NCI-H82 (cell line): ENCODE data around the gene GAGE12E.
"Not testable (repeated sequence)": the region's sequence is repeated elsewhere in the genome, so short reads cannot be mapped to it uniquely, and the experiment has no call there.

Experiments used
- DNase-seq: peaks from one replicate; lab custom pipeline; 2025; lab: John Stamatoyannopoulos, UW

The GAGE12E gene, protein sequence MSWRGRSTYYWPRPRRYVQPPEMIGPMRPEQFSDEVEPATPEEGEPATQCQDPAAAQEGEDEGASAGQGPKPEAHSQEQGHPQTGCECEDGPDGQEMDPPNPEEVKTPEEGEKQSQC

DNA sequence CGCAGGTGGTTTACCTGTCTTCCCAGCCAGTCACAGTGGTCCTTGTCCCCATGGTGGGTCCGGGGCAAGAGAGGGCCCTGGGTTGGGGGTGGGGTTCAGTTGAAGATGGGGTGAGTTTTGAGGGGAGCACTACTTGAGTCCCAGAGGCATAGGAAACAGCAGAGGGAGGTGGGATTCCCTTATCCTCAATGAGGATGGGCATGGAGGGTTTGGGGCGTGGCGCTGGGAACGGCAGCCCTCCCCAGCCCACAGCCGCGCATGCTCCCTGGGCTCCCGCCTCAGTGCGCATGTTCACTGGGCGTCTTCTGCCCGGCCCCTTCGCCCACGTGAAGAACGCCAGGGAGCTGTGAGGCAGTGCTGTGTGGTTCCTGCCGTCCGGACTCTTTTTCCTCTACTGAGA, at the start of gene GAGE12E:
GAGE12E (plus strand) TSS at position 301 of the 400 bp plus-strand sequence. CDS start 1,155 bp downstream, outside the sequence.
- DNase-seq = not testable (repeated sequence)

DNA sequence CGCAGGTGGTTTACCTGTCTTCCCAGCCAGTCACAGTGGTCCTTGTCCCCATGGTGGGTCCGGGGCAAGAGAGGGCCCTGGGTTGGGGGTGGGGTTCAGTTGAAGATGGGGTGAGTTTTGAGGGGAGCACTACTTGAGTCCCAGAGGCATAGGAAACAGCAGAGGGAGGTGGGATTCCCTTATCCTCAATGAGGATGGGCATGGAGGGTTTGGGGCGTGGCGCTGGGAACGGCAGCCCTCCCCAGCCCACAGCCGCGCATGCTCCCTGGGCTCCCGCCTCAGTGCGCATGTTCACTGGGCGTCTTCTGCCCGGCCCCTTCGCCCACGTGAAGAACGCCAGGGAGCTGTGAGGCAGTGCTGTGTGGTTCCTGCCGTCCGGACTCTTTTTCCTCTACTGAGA, 19.2 kb upstream of the GAGE12E start, which contains the start of gene GAGE12C:
GAGE12C (plus strand) TSS at position 301 of the 400 bp plus-strand sequence. CDS start 1,155 bp downstream, outside the sequence.
- not testable (repeated sequence) for DNase-seq

DNA sequence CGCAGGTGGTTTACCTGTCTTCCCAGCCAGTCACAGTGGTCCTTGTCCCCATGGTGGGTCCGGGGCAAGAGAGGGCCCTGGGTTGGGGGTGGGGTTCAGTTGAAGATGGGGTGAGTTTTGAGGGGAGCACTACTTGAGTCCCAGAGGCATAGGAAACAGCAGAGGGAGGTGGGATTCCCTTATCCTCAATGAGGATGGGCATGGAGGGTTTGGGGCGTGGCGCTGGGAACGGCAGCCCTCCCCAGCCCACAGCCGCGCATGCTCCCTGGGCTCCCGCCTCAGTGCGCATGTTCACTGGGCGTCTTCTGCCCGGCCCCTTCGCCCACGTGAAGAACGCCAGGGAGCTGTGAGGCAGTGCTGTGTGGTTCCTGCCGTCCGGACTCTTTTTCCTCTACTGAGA, 9.7 kb upstream of the GAGE12E start, which contains the start of gene GAGE12D:
GAGE12D (plus strand) TSS at position 301 of the 400 bp plus-strand sequence. CDS start 1,155 bp downstream, outside the sequence.
- not testable (repeated sequence) for DNase-seq

DNA sequence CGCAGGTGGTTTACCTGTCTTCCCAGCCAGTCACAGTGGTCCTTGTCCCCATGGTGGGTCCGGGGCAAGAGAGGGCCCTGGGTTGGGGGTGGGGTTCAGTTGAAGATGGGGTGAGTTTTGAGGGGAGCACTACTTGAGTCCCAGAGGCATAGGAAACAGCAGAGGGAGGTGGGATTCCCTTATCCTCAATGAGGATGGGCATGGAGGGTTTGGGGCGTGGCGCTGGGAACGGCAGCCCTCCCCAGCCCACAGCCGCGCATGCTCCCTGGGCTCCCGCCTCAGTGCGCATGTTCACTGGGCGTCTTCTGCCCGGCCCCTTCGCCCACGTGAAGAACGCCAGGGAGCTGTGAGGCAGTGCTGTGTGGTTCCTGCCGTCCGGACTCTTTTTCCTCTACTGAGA, 9.5 kb downstream of the GAGE12E start, which contains the start of gene GAGE12F:
GAGE12F (plus strand) TSS at position 301 of the 400 bp plus-strand sequence. CDS start 1,155 bp downstream, outside the sequence.
- DNase-seq = not testable (repeated sequence)

DNA sequence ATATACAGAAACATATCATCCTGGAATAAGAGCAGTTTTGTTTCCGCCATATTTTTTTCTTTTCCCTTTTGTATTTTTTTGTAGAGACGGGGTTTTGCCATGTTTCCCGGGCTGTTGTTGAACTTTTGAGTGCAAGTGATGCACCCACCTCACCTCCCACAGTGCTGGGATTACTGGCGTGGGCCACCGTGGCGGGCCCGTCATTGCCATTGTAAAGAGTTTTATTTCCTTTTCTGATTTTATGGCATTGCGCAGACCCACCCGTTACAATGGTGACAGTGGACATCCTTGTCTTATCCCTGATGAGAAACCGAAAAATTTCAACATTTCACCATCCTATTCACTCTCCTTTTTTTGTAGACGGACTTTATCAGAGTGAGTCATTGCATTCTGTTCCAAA, 17.6 kb downstream of the GAGE12E start:
- DNase-seq = not testable (repeated sequence)

DNA sequence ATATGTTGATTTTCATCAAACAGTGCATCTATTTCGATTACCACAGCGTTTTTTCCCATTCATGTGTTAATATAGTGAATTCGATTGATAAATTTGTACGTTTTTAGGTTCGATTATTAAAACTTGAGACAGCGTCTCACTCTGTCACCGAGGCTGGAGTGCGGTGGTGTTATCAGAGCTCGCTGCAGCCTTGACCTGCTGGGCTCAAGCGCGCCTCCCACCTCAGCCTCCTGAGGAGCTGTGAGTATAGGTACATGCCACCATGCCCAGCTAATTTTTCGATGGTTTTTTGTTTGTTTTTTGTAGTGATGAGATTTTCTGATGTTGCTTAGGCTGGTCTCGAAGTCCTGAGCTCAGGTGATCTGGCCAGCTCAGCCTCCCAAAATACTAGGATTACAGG, 18.1 kb downstream of the GAGE12E start:
- DNase-seq = not testable (repeated sequence)

DNA sequence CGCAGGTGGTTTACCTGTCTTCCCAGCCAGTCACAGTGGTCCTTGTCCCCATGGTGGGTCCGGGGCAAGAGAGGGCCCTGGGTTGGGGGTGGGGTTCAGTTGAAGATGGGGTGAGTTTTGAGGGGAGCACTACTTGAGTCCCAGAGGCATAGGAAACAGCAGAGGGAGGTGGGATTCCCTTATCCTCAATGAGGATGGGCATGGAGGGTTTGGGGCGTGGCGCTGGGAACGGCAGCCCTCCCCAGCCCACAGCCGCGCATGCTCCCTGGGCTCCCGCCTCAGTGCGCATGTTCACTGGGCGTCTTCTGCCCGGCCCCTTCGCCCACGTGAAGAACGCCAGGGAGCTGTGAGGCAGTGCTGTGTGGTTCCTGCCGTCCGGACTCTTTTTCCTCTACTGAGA, 19.0 kb downstream of the GAGE12E start, which contains the start of gene GAGE12G:
GAGE12G (plus strand) TSS at position 301 of the 400 bp plus-strand sequence. CDS start 1,155 bp downstream, outside the sequence.
- DNase-seq = not testable (repeated sequence)

DNA sequence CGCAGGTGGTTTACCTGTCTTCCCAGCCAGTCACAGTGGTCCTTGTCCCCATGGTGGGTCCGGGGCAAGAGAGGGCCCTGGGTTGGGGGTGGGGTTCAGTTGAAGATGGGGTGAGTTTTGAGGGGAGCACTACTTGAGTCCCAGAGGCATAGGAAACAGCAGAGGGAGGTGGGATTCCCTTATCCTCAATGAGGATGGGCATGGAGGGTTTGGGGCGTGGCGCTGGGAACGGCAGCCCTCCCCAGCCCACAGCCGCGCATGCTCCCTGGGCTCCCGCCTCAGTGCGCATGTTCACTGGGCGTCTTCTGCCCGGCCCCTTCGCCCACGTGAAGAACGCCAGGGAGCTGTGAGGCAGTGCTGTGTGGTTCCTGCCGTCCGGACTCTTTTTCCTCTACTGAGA, 28.6 kb downstream of the GAGE12E start, which contains the start of gene GAGE12H:
GAGE12H (plus strand) TSS at position 301 of the 400 bp plus-strand sequence. CDS start 1,155 bp downstream, outside the sequence.
- DNase-seq = not testable (repeated sequence)

DNA sequence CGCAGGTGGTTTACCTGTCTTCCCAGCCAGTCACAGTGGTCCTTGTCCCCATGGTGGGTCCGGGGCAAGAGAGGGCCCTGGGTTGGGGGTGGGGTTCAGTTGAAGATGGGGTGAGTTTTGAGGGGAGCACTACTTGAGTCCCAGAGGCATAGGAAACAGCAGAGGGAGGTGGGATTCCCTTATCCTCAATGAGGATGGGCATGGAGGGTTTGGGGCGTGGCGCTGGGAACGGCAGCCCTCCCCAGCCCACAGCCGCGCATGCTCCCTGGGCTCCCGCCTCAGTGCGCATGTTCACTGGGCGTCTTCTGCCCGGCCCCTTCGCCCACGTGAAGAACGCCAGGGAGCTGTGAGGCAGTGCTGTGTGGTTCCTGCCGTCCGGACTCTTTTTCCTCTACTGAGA, 38.1 kb downstream of the GAGE12E start, which contains the start of gene GAGE2A:
GAGE2A (plus strand) TSS at position 301 of the 400 bp plus-strand sequence. CDS start 1,155 bp downstream, outside the sequence.
- not testable (repeated sequence) for DNase-seq

DNA sequence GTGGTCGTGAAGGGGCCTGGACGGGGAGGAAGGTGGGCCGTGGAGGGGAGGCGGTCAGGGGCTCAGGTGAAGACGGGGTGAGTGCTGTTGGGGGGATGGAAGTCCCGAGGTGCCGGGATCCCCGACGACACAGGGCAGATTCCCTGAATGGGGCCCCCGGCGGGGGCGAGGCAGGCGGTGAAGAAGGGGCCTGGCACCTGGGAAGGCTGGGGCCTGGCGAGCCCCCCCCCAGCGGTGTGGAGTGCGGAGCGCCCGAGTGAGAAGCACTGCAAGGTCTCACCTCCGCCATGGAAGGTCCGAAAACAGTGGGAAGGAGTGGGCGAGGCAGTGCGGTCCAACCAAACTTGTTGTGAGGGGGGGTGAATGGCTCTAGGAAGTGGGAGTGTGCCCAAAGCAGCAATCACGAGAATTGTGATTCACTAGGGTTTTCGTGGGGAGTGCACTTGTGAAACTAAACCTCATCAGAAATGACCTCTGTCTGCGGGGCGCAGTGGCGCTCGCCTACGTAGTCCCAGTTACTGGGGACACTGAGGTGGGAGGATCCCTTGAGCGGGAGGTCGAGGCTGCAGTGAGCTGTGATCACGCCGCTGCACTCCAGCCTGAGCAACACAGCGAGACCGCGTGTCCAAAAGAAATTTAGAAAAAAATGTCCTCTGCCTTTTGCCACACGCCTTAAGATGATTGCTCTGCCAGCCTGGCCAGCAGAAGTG, 38.8 kb downstream of the GAGE12E start:
- not testable (repeated sequence) for DNase-seq

DNA sequence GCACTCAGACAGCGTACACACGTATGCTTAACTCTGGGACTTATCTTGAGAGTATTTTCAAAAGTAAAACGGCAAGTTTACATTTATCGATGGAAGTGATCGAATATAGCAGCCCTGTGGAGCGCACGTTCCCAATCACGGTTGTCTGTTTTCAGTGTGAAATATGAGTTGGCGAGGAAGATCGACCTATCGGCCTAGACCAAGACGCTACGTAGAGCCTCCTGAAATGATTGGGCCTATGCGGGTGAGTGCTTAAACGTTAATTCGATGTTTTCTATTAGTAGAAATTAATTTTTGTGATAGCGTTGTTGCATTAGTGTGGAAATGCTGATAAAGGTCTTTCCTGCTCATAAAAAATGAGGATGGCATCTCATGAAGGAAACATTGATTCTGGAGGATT, 39.4 kb downstream of the GAGE12E start:
- not testable (repeated sequence) for DNase-seq

DNA sequence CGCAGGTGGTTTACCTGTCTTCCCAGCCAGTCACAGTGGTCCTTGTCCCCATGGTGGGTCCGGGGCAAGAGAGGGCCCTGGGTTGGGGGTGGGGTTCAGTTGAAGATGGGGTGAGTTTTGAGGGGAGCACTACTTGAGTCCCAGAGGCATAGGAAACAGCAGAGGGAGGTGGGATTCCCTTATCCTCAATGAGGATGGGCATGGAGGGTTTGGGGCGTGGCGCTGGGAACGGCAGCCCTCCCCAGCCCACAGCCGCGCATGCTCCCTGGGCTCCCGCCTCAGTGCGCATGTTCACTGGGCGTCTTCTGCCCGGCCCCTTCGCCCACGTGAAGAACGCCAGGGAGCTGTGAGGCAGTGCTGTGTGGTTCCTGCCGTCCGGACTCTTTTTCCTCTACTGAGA, 47.6 kb downstream of the GAGE12E start, which contains the start of gene GAGE1:
GAGE1 (plus strand) TSS at position 301 of the 400 bp plus-strand sequence. CDS start 1,155 bp downstream, outside the sequence.
- DNase-seq = not testable (repeated sequence)
